ENCODE measurements around the gene PHACTR3.
A peak's percentile ranks its signal among the peaks of the same experiment; 100 is the strongest.
"Not testable (repeated sequence)": the region's sequence is repeated elsewhere in the genome, so short reads cannot be mapped to it uniquely, and the experiment has no call there.

PHACTR3 gene

GRCh38 chr20:59589086-59589684, 15.2 kb upstream of the PHACTR3 start:
- DNase-seq, result no peak

DNA sequence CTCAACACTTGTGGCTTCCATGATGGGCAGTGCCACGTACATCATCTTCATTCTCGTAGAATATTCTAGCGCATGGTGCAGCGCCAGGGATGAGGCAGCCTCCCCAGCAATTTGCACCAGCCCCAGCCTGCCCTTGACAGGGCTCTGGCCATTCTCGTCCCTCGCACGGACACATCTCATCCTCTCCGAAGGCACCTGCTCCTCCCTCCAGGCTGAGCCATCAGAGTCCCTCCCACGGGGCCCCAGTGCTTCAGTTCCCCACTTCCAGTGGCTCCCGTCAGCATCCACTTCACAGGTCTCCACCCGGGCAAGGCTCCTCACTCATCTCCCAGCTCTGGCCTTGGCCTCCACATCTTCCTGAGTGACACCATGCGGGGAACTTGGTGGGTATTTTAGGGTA, 13.3 kb upstream of the PHACTR3 start:
- DNase-seq, result no peak

GRCh38 chr20:59596690-59597089, 7.7 kb upstream of the PHACTR3 start:
- DNase-seq, result no peak

GRCh38 chr20:59597240-59597639, 7.1 kb upstream of the PHACTR3 start:
- no peak for DNase-seq

DNA sequence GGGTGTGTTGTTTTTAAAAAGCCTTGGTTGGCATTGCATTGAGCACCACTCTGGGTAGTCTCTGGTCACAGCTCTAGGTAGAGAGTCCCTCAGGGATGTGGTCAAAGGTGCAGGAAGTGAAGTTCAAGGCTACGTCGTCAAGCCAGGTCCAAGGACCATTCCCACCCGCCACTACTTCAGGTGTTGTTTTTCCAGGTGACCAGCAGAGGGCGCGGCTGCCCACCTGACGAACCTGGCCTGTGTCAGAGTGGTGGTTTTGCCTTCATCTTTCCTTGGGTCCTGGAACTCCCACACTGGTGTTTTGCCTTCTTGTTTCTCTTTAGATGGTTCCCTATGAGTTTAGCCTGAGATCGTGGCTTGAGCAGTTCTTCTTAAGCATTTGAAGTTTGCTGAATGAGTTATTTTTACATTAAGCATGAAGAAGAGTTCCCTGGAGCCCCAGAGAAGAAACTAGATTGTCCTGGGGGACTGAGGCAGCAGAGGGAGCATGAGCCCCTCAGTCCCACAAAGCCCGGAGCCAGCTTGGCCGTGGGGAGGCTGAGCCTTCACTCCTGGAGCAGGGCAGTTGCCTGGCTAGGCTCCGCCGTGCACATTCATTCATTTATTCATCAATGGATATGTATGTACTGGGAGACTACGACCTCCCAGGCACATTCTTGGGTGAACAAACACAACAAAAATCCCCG, 5.6 kb upstream of the PHACTR3 start:
- peak; percentile 42 for DNase-seq

GRCh38 chr20:59599941-59600340, 4.4 kb upstream of the PHACTR3 start:
- no peak for DNase-seq

GRCh38 chr20:59600472-59600871, 3.9 kb upstream of the PHACTR3 start:
- DNase-seq, result no peak

GRCh38 chr20:59602546-59603080, 1.7 kb upstream of the PHACTR3 start:
- DNase-seq, result no peak

DNA sequence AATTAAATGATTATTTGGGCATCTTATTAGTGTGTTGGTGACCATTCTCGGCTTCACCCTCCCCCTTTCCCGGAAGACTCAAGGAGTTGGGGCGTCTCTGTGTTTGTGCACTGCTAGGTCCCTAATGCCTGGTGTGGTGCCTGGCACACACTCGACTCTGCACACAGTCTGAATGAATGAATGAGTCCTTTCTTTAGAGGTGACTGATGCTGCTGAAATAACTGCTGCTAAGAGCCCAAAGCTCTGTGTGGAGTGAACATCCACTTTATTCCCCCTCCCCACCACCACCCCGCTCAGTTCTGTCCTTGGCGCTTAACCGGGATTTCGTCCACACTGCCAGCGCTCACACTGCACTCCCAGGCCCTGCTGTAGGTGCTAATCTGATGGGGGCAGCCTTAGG, 1.2 kb upstream of the PHACTR3 start:
- DNase-seq, result no peak

DNA sequence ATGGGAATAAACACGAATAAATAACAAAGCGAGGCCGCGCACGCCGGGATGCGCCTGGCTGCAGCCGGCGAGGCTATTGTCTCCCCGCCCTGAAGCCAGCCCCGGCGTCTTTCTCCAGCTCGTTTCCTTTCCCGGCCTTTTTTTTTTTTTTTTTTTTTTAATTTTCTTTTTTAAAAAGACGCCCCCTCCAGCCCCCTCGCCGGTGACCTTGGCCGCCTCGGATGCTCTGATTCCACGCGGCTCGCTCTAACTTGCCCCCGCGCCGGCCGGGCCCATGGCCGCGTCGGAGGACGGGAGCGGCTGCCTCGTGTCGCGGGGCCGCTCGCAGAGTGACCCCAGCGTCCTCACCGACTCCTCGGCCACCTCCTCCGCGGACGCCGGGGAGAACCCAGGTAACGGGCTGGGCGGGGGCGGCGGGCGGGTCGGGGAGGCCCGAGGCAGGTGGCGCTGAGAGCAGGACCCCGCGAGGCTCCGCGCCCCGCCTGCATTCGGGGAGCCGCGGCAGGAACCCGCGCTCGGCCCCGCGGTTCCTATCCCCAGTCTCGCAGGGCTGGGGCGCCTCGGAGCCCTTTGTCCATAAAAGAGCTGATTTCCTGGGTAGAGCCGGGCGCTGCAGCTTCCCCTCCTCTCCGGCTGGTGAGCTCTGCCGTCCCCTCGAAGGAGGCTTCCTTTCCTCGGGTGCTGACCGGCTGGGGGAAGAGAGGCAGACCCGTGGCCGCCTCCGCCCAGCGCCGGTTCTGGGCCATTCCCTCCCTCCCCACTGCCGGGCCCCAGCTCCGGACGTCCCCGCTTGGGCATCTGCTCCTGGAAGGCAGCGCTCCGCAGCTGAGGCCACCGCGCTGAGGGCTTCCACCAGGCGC, 631 bp downstream of the PHACTR3 start:
- DNase-seq, result no peak

GRCh38 chr20:59605601-59606364, 1.4 kb downstream of the PHACTR3 start:
- DNase-seq, result no peak

GRCh38 chr20:59606566-59606965, 2.2 kb downstream of the PHACTR3 start:
- DNase-seq, result no peak

GRCh38 chr20:59608396-59608795, 4.1 kb downstream of the PHACTR3 start:
- no peak for DNase-seq

DNA sequence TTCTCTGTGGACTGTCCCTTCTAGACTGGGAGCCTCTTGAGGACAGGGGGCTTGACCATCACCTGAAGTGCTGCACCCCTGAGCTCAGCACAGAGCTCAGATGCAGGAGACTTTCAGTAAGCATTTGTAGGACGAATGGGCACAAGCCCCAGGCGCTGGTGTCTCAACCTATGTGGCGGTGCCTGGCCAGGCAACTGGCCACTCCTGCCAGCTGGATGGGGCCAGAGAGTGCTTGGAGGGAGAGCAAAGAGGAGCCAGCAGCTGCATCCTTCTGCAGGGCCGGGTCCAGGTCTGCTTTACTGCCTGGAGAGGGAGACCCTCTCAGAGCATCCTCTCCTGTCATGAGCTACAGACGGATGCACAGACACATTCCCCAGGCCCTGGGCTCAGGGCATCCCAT, 4.5 kb downstream of the PHACTR3 start:
- no peak for DNase-seq

- DNase-seq, result no peak
Measured at GRCh38 chr20:59611286-59611685, 6.9 kb downstream of the PHACTR3 start.

DNA sequence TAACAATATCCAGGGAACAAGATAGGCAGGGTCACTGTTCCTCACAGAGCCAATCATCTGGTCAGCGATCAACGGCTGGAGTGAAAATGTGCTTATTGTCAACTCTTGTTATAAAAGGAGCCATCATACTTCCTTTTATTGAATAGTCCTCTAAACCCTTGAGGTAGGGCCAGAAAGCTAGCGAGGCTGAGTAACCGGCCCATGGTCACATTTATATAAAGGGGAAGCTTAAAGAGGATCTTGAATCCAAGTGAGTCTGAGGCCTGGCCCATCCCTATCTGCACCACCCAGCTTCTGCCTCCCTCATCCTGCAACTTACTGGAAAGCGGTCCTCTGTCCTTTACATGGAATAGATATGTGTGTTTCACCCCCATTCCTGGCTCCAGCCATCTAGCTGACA, 9.5 kb downstream of the PHACTR3 start:
- DNase-seq, result no peak

DNA sequence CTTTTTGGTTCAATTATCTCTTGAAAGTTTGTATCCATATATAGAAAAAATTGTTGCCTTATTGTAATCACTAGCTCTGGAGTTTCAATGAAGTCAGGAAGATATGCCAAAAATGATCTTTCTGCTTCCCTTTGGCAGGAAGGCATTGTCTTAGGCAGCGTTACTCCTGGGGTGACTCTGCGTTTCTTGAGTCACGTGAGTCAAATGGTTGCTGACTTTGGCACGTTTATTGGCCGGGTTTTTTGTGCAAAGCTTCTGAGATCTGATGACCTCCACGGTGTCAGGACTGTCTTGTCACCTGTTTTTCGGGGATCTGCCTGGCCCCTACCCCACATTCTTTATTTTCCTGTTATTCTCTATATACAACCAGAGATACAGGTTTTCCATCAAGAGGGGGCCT, 10.4 kb downstream of the PHACTR3 start:
- DNase-seq, result no peak

GRCh38 chr20:59616306-59616705, 12.0 kb downstream of the PHACTR3 start:
- no peak for DNase-seq

DNA sequence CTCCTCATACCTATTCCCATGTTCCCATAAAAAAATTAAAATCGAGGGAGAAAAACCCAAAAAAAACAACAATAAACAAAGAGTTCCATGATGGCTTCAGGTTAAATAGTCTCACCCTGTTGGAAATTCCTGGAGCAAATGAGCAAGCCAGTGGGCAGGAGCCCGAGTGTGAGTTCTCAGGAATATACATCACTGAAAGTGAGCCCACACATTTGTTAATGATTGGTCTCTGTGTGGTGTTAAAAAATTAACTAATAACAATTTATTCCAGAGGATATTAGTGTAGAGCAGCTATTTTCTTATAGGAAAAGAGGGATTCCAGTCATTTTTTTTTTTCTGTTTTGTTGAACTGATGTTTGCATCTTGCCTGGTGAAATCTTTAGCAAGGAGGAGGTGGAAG, 12.9 kb downstream of the PHACTR3 start:
- DNase-seq, result no peak

DNA sequence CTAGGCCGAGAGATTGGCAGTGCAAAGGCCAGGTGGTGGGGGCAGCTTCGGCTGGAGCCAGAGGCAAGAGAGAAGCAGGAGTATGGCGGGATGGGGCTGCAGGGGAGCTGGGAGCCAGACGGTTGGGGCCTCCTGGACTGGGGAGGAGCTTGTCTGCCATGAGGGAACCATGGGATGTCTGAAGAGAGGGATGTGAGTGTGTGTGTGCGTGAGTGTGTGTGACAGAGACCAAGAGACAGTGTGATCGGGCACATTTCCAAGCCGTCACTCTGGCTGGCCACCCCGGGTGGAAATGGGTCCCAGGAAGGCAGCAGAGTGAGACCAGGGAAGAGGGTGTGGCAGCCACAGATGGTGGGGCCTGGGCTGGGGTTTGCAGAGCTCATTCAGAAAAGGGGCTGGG, 13.8 kb downstream of the PHACTR3 start:
- no peak for DNase-seq

DNA sequence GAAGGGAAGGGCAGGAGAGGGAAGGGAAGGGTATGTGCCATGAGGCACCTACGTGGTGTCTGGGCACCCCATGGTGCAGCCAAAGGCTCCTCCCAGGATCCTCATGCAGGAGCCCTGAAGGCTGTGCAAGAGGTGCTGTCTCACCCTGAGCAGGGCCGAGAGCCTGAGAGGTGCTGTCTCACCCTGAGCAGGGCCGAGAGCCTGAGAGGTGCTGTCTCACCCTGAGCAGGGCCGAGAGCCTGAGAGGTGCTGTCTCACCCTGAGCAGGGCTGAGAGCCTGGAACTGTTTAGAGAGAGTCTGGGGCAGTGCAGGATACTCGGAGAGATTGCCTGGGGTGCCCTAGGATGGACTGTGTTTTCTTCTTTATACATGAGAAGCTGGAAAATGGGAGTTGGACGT, 14.2 kb downstream of the PHACTR3 start:
- not testable (repeated sequence) for DNase-seq

DNA sequence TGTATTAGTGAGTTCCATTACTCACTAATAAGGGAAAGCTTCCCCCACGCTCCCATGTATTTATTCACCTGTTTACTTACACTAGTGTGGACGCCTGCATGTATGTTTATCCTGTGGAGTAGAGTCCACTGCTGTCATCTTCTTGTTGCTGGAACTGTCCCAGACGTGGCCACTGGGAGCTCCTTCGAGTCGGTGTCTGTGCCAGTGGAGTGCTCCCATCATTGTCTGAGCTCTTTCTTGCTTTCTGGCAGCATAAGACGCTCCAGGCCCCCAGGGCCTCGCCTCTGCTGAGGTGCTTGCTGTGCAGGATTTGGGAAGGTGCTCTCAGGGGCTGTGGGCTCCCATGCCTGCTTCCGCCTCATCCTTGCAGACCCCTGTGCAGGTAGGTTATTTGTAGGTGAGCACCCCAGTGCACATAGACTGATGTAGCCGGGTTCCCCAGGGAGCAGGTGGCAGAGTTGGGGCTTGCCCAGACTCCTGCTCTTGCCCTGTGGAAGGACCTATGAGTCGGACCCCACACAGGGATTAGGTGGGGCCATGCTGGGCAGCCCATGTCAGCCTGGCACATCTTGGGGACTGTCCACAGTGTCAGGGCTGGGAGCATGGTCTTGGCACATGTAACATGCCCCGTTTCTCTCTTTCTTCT, 16.6 kb downstream of the PHACTR3 start:
- no peak for DNase-seq

- DNase-seq, result no peak
Measured at GRCh38 chr20:59622496-59622895, 18.2 kb downstream of the PHACTR3 start.

Data from OCI-M1 (cell line).